ENCODE results near the gene EMX2.

- no peak for TF ChIP-seq CTCF (IDR thresholded peaks at IDR 0.05)
- TF ChIP-seq POLR2AphosphoS5 (IDR thresholded peaks at IDR 0.05; ENCODE audit: insufficient read depth in 1 of 2, low read depth in 1 of 2): no peak
These were observed 54.7 kb downstream of the EMX2 start for GRCh38 chr10:117597216-117597615.

All from vagina (tissue), 2 donors.